ENCODE results near the gene ZNF417.
A peak's percentile ranks its signal among the peaks of the same experiment; 100 is the strongest.
"Not testable (repeated sequence)": the region's sequence is repeated elsewhere in the genome, so short reads cannot be mapped to it uniquely, and the experiment has no call there.

ZNF417 gene

GRCh38 chr19:57888560-57889231 lies 27.7 kb downstream of the ZNF417 start, which contains the start of gene ZNF814:
TSS of gene ZNF814 (minus strand) at chr19:57889037. CDS start at chr19:57888802, 235 bp downstream.
- peak; percentile 89 for DNase-seq (ENCODE audit: low read depth)
- TF ChIP-seq, protein P1, sequence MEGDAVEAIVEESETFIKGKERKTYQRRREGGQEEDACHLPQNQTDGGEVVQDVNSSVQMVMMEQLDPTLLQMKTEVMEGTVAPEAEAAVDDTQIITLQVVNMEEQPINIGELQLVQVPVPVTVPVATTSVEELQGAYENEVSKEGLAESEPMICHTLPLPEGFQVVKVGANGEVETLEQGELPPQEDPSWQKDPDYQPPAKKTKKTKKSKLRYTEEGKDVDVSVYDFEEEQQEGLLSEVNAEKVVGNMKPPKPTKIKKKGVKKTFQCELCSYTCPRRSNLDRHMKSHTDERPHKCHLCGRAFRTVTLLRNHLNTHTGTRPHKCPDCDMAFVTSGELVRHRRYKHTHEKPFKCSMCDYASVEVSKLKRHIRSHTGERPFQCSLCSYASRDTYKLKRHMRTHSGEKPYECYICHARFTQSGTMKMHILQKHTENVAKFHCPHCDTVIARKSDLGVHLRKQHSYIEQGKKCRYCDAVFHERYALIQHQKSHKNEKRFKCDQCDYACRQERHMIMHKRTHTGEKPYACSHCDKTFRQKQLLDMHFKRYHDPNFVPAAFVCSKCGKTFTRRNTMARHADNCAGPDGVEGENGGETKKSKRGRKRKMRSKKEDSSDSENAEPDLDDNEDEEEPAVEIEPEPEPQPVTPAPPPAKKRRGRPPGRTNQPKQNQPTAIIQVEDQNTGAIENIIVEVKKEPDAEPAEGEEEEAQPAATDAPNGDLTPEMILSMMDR (IDR thresholded peaks at IDR 0.05; ENCODE audit: insufficient read depth, low read depth, low read length, missing control alignments), result no peak
- peak within 1 kb of the TSS; percentile 53 for H3K4me3 ChIP-seq (ENCODE audit: low read depth, low read length)

DNA sequence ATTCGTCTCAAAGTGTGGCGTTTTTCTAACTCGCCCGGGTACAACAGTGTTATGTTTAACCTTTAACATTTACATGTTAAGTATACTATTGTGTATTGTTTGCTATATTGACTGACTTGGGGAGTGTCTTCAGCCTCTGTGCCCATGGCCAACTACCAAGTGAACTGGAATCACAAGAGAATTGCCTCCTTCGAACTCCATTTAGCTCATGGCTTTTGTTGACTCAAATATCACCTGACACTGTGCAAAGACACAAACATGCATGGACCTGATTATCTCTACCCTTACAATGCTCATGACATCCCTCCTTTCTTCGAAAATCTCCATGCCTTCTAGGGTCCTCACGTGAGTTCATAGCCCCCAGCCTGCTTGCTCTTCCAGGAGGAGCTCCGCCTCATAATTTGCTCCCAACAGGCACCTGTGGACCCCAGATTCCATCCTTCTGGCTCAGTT lies 28.3 kb downstream of the ZNF417 start:
- TF ChIP-seq, protein P1 (IDR thresholded peaks at IDR 0.05; ENCODE audit: insufficient read depth, low read depth, low read length, missing control alignments), result no peak
- DNase-seq (ENCODE audit: low read depth), result no peak
- H3K4me3 ChIP-seq (ENCODE audit: low read depth, low read length), result peak overlapping the region; percentile 53

DNA sequence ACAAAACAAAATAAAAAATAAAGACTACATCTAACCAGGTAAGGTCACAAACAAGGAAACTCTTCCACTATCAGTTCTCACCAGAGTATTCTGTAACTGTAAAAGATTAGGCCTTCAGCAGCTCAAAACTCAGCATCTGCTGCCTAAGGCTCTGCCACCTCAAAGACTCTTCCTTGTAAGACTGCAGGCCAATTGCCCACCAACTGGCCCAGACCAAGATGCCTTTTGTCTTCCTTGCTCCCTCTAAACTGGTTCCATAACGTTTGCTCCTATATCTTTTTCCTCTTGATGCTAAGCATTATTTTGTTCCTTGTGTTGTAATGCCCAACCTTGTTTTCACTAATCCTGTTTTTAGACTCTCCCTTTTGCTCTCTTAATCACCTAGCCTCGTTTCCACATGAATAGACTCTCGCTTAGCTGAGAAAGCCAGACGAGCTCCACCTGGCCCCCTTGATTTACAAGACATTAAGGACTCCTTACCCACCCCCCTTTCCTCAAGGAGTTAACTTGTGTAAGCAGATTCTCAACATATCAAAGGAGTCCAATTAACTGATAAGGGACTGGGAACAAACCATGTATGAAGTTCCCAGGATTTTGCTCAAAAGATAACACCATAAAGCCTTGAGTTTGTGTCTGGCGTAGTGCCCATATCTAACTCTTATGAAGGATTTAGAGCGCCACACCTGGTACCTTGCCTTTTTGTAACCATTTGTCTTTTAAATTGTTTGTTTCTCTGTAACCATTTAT lies 29.0 kb downstream of the ZNF417 start:
- TF ChIP-seq, protein P1 (IDR thresholded peaks at IDR 0.05; ENCODE audit: insufficient read depth, low read depth, low read length, missing control alignments), result no peak
- H3K4me3 ChIP-seq (ENCODE audit: low read depth, low read length), result peak overlapping the region; percentile 53
- DNase-seq (ENCODE audit: low read depth), result no peak

DNA sequence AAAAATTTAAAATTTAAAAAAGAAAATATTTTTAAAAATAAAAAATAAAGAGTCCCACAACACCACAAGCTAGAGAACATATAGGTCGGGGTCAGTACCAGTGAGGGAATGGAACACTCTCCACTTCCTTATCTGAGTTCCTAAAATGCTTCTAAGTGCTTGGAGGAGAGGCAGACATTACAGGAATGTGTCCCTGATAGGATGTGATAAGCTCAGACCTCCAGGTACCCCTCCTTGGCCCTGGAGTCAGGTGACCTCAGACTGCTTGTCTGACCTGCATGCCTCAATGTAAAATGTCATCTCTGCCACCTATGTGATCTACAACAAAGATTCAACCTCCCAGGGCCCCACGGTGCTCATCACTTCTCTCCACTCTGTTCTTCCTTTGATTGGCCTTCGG lies 30.3 kb downstream of the ZNF417 start:
- TF ChIP-seq, protein P1 (IDR thresholded peaks at IDR 0.05; ENCODE audit: insufficient read depth, low read depth, low read length, missing control alignments), result no peak
- no peak overlapping the region for H3K4me3 ChIP-seq (ENCODE audit: low read depth, low read length)

DNA sequence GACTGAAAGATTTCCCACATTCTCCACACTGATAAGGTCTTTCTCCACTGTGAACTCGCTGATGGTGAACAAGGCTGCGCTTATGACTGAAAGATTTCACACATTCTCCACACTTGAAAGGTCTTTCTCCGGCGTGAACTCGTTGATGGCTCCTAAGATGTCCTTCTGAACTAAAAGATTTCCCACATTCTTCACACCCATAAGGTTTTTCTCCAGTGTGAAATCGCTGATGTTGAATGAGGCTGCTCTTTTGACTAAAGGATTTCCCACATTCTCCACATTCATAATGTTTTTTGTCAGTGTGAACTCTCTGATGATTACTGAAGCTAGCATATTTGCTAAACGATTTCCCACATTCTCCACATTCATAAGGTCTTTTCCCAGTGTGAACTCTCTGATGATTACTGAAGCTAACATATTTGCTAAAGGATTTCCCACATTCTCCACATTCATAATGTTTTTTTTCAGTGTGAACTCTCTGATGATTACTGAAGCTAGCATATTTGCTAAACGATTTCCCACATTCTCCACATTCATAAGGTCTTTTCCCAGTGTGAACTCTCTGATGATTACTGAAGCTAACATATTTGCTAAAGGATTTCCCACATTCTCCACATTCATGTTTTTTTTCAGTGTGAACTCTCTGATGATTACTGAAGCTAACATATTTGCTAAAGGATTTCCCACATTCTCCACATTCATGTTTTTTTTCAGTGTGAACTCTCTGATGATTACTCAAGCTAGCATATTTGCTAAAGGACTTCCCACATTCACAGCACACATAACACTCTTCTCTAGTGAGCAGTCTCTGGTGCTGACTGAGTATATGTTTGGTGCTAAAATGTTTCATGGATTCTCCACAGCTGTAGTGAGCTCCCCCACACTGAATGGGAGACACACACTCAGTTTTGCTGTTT lies 42.3 kb downstream of the ZNF417 start:
- H3K4me3 ChIP-seq (ENCODE audit: low read depth, low read length); DNase-seq (ENCODE audit: low read depth): not testable (repeated sequence)

More for the DNA sequence above, 30.3 kb downstream of the ZNF417 start:
- no peak for DNase-seq (ENCODE audit: low read depth)

GRCh38 chr19:57872450-57872849 lies 43.9 kb downstream of the ZNF417 start:
- TF ChIP-seq, protein P1 (IDR thresholded peaks at IDR 0.05; ENCODE audit: insufficient read depth, low read depth, low read length, missing control alignments), result no peak
- no peak overlapping the region for H3K4me3 ChIP-seq (ENCODE audit: low read depth, low read length)

More at GRCh38 chr19:57872450-57872849, 43.9 kb downstream of the ZNF417 start:
- DNase-seq (ENCODE audit: low read depth), result no peak

Measured in GM12865 (cell line).